GM12864 (cell line): ENCODE results near the gene EIF2B4.
"Not testable (repeated sequence)": the region's sequence is repeated elsewhere in the genome, so short reads cannot be mapped to it uniquely, and the experiment has no call there.

Source experiments
- DNase-seq: peaks from one replicate; pipeline ENCODE4 v3.0.0-alpha.2; 2011; ENCODE audit warnings: low read depth
- H3K4me3 ChIP-seq: 2 replicates; pipeline ENCODE4 v1.5.1; 2011; ENCODE audit warnings: mild to moderate bottlenecking, low read depth, low read length, control low read depth
- CTCF ChIP-seq: IDR thresholded peaks from 2 replicates; pipeline ENCODE4 v1.5.1; 2011; ENCODE audit warnings: low read depth, mild to moderate bottlenecking, moderate library complexity, low read length, control low read depth, inconsistent platforms; ENCODE audit errors: missing control alignments

EIF2B4 gene

GRCh38 chr2:27353762-27354596, 16.2 kb downstream of the EIF2B4 start:
- TF ChIP-seq CTCF, result no peak
- no peak overlapping the region for H3K4me3 ChIP-seq
- no peak for DNase-seq

- not testable (repeated sequence) for H3K4me3 ChIP-seq, DNase-seq
Measured at GRCh38 chr2:27353386-27353761, 16.8 kb downstream of the EIF2B4 start.

- DNase-seq, result no peak
- no peak overlapping the region for H3K4me3 ChIP-seq
- TF ChIP-seq CTCF, result no peak
Measured at GRCh38 chr2:27351802-27352598, 18.1 kb downstream of the EIF2B4 start.

GRCh38 chr2:27350106-27350693, 19.9 kb downstream of the EIF2B4 start:
- no peak for TF ChIP-seq CTCF

GRCh38 chr2:27347641-27348040, 22.5 kb downstream of the EIF2B4 start:
- DNase-seq, result no peak
- TF ChIP-seq CTCF, result no peak

More at GRCh38 chr2:27350106-27350693, 19.9 kb downstream of the EIF2B4 start:
- H3K4me3 ChIP-seq, result no peak overlapping the region
- no peak for DNase-seq

GRCh38 chr2:27336173-27336572, 34.0 kb downstream of the EIF2B4 start:
- TF ChIP-seq CTCF, result no peak
- DNase-seq, result no peak

More at GRCh38 chr2:27347641-27348040, 22.5 kb downstream of the EIF2B4 start:
- no peak overlapping the region for H3K4me3 ChIP-seq

GRCh38 chr2:27335311-27335710, 34.8 kb downstream of the EIF2B4 start:
- no peak for DNase-seq
- H3K4me3 ChIP-seq, result no peak overlapping the region
- no peak for TF ChIP-seq CTCF

More at GRCh38 chr2:27336173-27336572, 34.0 kb downstream of the EIF2B4 start:
- H3K4me3 ChIP-seq, result no peak overlapping the region
